HG02943 (cell line): ENCODE data around the gene PPM1N.

Experiments used
- ATAC-seq: cut with Tn5 transposase; IDR thresholded peaks from one replicate; pipeline ENCODE4 v1.9.1; 2021; ENCODE audit warnings: mild to moderate bottlenecking, low read depth, moderate library complexity; ENCODE audit not compliant: unreplicated experiment

PPM1N gene

GRCh38 chr19:45526143-45526542 lies 27.9 kb downstream of the PPM1N start:
- no peak for ATAC-seq

- no peak for ATAC-seq
Measured at GRCh38 chr19:45526971-45527370, 28.7 kb downstream of the PPM1N start.

DNA sequence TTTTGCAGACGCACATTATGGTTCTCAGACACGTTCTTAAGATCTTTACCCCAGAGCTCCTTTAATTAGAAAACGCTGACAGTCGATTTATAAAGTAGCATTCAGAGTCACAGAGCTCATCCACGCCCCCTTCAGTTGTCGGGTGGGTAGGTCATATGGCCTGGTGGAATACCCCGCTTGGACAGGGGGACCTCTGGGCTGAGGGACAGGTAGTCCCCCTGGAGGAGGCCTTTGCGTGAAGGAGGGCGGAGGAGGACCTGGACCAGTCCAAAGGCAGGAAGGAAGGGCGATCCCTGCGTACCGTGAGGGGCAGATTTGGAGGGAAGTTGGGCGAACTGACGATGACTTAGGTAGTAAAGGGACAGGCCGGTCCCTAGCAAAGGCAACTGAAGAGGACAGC lies 29.5 kb downstream of the PPM1N start:
- no peak for ATAC-seq

DNA sequence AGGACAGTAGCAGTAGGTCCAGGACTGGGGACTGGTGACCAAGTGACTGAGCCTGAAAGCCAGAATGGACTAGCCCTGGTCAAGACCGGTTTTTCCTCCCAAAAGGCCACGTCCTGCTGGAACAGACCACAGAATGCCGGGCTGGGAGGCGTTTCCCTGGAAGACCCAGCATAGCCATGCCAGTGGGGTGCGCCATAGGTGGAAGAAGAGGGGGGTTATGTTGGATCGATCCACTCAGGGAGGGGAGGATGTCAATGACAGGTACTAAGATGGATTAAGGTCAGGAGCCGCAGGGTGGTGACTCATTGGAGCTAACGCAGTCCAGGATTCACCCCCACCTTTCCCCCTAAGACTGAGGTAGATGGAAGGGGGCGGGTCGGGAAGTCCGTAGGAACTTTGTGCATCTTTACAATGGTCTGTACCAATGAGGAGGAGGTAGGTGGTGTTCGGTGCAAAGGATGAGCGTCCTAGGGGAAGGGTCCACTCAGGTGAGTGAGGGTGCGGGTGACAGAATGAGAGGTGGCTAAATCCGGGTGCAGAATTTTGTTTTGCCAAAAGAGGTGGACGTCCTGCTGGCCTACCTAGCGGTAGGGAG lies 30.0 kb downstream of the PPM1N start:
- no peak for ATAC-seq

- ATAC-seq: no peak
Measured at GRCh38 chr19:45528744-45529419, 30.6 kb downstream of the PPM1N start.

GRCh38 chr19:45529420-45529785 lies 31.2 kb downstream of the PPM1N start:
- ATAC-seq: no peak

GRCh38 chr19:45531349-45531748 lies 33.1 kb downstream of the PPM1N start:
- ATAC-seq: no peak

DNA sequence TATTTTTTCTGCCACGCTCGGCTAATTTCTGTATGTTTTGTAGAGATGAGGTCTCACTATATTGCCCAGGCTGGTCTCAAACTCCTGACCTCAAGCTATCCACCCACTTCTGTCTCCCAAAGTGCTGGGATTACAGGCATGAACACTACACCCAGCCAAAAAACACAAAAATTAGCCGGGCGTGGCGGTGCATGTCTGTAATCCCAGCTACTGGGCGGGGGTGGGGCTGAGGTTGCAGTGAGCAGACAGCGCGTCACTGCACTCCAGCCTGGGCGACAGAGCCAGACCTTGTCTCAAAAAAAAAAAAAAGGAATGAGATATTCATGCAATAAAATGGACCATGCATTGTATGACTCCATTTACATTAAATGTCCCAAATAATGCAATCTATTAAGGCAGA lies 41.2 kb downstream of the PPM1N start:
- no peak for ATAC-seq

GRCh38 chr19:45542234-45542668 lies 44.0 kb downstream of the PPM1N start:
- ATAC-seq: no peak

DNA sequence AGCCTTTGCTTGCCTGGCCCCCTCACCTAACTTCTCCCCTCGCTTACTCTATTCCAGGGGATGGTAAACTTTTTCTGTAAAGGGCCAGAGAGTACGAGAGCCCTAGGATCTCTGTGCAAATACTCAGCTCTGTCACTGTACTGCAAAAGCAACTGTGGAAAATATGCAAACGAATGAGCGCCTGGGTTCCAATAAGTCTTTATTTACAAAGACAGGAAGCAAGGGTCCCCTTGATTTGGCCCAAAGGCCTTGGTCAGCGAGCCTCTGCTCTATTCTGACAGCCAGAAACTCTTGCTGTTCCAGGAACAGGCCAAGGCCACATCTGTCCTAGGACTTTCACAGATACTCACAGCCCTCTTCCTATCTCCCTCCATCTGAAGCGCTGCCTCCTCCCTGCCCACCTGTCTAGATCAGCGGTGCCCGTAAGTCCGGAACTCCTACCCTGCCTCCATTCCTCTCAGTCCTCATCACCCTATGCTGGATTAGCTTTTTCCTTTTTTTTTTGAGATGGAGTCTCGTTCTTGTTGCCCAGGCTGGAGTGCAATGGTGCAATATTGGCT lies 49.0 kb downstream of the PPM1N start:
- no peak for ATAC-seq

- no peak for ATAC-seq
Measured at GRCh38 chr19:45547965-45548609, 49.8 kb downstream of the PPM1N start.
